C4-2B (cell line): Measurements from ENCODE around the gene CACNA2D3.

Experiments used
- ZFX ChIP-seq: fragments of 450-650 bp; IDR thresholded peaks from 2 replicates; pipeline ENCODE4 v1.6.1; 2017
- TF ChIP-seq, protein P1 (sequence below): fragments of 450-650 bp; conservative IDR thresholded peaks from 2 replicates; pipeline ENCODE4 v1.5.1; 2017; ENCODE audit warnings: mild to moderate bottlenecking

DNA sequence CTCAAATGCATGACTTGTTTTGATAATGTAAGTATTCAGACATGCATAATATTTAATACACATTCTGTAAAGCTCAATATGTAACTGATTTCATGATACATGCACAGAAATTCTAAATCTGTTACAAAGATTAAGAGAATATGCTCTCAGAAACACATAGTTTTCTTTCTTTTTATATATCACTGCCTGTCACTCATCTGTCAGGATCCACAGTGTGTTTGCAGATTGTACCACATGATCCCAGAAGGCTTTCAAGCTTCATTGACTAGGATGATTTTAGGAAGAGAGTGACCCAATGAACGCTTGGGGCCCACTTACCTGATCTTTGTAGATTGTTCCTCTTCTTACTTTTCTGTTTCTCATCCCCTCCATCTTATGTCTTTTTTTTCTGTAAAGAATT, 261.9 kb downstream of the CACNA2D3 start:
- TF ChIP-seq, protein P1, sequence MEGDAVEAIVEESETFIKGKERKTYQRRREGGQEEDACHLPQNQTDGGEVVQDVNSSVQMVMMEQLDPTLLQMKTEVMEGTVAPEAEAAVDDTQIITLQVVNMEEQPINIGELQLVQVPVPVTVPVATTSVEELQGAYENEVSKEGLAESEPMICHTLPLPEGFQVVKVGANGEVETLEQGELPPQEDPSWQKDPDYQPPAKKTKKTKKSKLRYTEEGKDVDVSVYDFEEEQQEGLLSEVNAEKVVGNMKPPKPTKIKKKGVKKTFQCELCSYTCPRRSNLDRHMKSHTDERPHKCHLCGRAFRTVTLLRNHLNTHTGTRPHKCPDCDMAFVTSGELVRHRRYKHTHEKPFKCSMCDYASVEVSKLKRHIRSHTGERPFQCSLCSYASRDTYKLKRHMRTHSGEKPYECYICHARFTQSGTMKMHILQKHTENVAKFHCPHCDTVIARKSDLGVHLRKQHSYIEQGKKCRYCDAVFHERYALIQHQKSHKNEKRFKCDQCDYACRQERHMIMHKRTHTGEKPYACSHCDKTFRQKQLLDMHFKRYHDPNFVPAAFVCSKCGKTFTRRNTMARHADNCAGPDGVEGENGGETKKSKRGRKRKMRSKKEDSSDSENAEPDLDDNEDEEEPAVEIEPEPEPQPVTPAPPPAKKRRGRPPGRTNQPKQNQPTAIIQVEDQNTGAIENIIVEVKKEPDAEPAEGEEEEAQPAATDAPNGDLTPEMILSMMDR: no peak
- no peak for TF ChIP-seq ZFX
